T-helper 2 cell treated with Interferon-gamma antibody and Interleukin-4, amounts not matched to agents 5 μg/mL and 100 μg/mL, for 36 hours (primary cell): ENCODE data around the gene HS3ST3B1.
A peak's percentile ranks its signal among the peaks of the same experiment; 100 is the strongest.

Experiments used
- DNase-seq: peaks from one replicate; pipeline ENCODE4 v3.0.0; 2021; ENCODE audit warnings: low spot score
- H3K27ac Mint-ChIP-seq: one replicate; pipeline ENCODE4 v1.8.0; 2021; ENCODE audit warnings: mild to moderate bottlenecking, mixed read lengths
- H3K27me3 Mint-ChIP-seq: one replicate; pipeline ENCODE4 v1.8.0; 2021; ENCODE audit warnings: low read depth, mixed read lengths
- H3K36me3 Mint-ChIP-seq: one replicate; pipeline ENCODE4 v1.8.0; 2021; ENCODE audit warnings: low read depth, mixed read lengths
- H3K4me1 Mint-ChIP-seq: one replicate; pipeline ENCODE4 v1.8.0; 2021; ENCODE audit warnings: low read depth, mixed read lengths
- H3K4me3 Mint-ChIP-seq: one replicate; pipeline ENCODE4 v1.8.0; 2022; ENCODE audit warnings: mild to moderate bottlenecking, moderate library complexity, mixed read lengths
- H3K9me3 Mint-ChIP-seq: one replicate; pipeline ENCODE4 v1.8.0; 2021; ENCODE audit warnings: mixed read lengths

Gene HS3ST3B1

DNA sequence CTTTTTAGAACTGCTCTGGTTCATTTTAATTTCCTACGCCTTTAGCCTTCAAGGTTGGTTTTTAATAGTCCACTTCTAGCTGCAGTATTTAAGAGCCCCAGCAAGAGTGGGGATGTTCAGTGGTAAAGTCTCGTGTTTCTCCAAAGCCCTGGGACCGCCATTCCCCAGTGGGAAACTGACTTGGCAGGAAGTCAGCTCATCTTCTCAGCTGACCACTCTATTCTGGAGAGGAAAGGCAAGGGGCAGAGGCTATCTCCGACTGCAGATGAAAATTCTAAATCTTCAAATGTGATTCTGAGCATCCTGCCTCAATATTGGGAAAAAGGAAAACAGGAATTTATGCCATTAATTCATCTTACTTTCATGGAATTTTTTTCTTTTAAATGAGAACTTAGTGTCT, 35.5 kb downstream of the HS3ST3B1 start:
- no peaks in the 10 kb centered on the region for H3K9me3 Mint-ChIP-seq
- H3K4me3 Mint-ChIP-seq = no peak overlapping the region
- DNase-seq = no peak
- no peak overlapping the region for H3K27ac Mint-ChIP-seq
- H3K4me1 Mint-ChIP-seq = peaks cover 43% of the 10 kb centered on the region
- H3K36me3 Mint-ChIP-seq = peaks cover 13% of the 10 kb centered on the region
- H3K27me3 Mint-ChIP-seq = no peaks in the 10 kb centered on the region

- no peaks in the 10 kb centered on the region for H3K27me3 Mint-ChIP-seq
- H3K9me3 Mint-ChIP-seq = no peaks in the 10 kb centered on the region
- H3K36me3 Mint-ChIP-seq = peaks cover 13% of the 10 kb centered on the region
- peak; percentile 79 for DNase-seq
- no peak overlapping the region for H3K4me3 Mint-ChIP-seq
- no peak overlapping the region for H3K27ac Mint-ChIP-seq
- H3K4me1 Mint-ChIP-seq = peaks cover 41% of the 10 kb centered on the region
Measured at GRCh38 chr17:14337596-14338079, 36.8 kb downstream of the HS3ST3B1 start.

GRCh38 chr17:14340857-14341754, 40.2 kb downstream of the HS3ST3B1 start:
- no peak overlapping the region for H3K4me3 Mint-ChIP-seq
- H3K4me1 Mint-ChIP-seq = peaks cover 26% of the 10 kb centered on the region
- no peaks in the 10 kb centered on the region for H3K27me3 Mint-ChIP-seq
- DNase-seq = no peak
- H3K9me3 Mint-ChIP-seq = no peaks in the 10 kb centered on the region
- peaks cover 19% of the 10 kb centered on the region for H3K36me3 Mint-ChIP-seq
- H3K27ac Mint-ChIP-seq = no peak overlapping the region

GRCh38 chr17:14341866-14342265, 41.0 kb downstream of the HS3ST3B1 start:
- no peaks in the 10 kb centered on the region for H3K9me3 Mint-ChIP-seq
- no peak for DNase-seq
- peaks cover 20% of the 10 kb centered on the region for H3K4me1 Mint-ChIP-seq
- no peaks in the 10 kb centered on the region for H3K27me3 Mint-ChIP-seq
- H3K4me3 Mint-ChIP-seq = no peak overlapping the region
- no peak overlapping the region for H3K27ac Mint-ChIP-seq
- H3K36me3 Mint-ChIP-seq = peaks cover 23% of the 10 kb centered on the region

DNA sequence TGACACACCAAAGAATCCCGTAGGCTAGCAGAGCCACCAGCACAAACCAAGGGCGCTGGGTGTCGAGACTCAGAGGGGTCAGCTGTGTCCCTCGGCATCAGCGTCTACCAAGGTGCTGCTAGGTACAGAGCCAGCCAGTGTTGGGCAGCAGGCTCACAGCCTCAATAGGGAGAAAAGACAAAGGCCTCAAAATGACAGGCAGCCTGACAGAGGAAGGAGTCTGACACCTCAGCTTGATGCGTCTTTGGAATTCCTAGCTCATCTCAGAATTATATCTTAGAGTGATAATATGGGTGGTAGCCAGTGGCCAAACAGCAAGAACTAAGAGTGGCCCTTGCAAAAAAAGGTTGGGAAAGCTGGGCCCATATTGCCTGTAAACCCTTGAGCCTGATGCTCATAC, 45.9 kb downstream of the HS3ST3B1 start:
- Mint-ChIP-seq H3K36me3 (peaks cover 38% of the 10 kb centered on the region), H3K4me1 (no peaks in the 10 kb centered on the region), H3K9me3 (no peaks in the 10 kb centered on the region), H3K27me3 (no peaks in the 10 kb centered on the region), H3K27ac (no peak overlapping the region), H3K4me3 (no peak overlapping the region)
- DNase-seq = no peak

DNA sequence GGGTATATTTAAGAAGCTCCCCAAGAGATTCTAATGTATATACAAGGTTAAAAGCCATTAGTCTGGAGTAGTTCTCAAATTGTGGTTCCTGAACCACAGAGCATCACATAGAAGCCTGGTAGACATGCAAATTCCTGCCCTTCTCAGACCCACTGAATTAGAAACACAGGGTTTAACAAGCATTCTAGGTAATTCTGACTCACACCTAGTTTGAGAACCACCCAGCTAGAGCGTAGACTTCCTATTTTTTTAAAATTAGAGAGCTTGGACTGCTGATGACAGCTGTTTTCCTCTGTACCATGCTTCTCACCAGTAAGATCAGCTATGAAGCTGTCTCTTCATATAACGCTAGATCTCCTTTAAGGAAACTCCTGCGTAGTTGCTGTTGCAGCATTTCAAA, 50.6 kb downstream of the HS3ST3B1 start:
- no peaks in the 10 kb centered on the region for H3K27me3 Mint-ChIP-seq
- H3K36me3 Mint-ChIP-seq = peaks cover 27% of the 10 kb centered on the region
- H3K27ac Mint-ChIP-seq = no peak overlapping the region
- no peaks in the 10 kb centered on the region for H3K9me3 Mint-ChIP-seq
- H3K4me1 Mint-ChIP-seq = no peaks in the 10 kb centered on the region
- H3K4me3 Mint-ChIP-seq = no peak overlapping the region
- no peak for DNase-seq

DNA sequence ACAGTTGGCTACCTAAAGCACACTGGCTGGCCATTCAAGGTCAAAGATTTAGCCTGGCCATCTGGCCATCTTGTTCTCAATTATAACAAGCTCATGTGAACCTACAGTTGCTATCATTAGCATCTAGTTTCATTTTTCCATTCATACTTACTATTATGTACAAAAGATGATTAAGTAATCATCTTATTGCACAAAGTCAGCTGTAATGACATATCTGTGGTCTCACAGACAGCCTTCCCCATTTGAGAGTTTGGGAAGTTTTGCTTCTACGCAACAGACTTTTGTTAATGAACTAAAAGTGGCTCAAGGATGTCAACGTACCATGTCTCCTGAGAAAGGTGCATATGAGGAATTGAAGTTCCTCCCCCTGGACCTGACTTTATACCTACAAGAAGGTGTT, 51.3 kb downstream of the HS3ST3B1 start:
- Mint-ChIP-seq H3K4me3 (no peak overlapping the region), H3K36me3 (peaks cover 25% of the 10 kb centered on the region), H3K27me3 (no peaks in the 10 kb centered on the region), H3K9me3 (no peaks in the 10 kb centered on the region), H3K4me1 (no peaks in the 10 kb centered on the region), H3K27ac (no peak overlapping the region)
- no peak for DNase-seq

DNA sequence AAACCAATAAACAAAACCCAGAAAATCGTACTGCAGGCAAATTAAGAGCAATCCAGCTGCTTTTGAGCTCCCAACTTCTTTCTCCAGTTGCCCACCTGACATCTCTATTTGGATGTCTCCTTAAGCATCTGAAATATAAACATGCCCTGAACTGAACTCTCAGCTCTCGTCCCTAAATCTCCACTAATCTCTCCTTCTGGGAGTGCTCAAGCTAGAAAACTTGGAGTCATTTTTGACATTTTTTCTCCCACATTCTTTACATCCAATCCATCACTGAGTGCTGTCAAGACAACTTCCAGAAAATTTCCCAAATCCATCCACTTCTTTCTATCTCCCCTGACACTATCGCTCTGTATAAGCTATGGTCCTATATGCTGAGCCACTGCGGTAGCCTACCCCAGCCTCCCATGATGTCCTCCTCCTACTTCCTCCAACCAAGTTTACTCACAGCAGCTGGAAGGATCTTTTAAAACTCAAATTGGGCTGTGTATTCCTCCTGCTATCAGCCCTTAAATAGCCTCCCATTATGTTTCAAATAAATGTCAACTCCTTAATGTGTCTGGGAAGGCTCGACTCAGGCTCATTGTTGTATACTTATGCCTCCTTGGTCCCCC, 53.1 kb downstream of the HS3ST3B1 start:
- DNase-seq = no peak
- Mint-ChIP-seq H3K27ac (no peak overlapping the region), H3K4me3 (no peak overlapping the region), H3K36me3 (peaks cover 9% of the 10 kb centered on the region), H3K27me3 (no peaks in the 10 kb centered on the region), H3K9me3 (no peaks in the 10 kb centered on the region), H3K4me1 (no peaks in the 10 kb centered on the region)

- H3K4me1 Mint-ChIP-seq = peaks cover 3% of the 10 kb centered on the region
- H3K9me3 Mint-ChIP-seq = no peaks in the 10 kb centered on the region
- no peak overlapping the region for H3K27ac Mint-ChIP-seq
- no peak for DNase-seq
- H3K36me3 Mint-ChIP-seq = peaks cover 5% of the 10 kb centered on the region
- no peak overlapping the region for H3K4me3 Mint-ChIP-seq
- H3K27me3 Mint-ChIP-seq = no peaks in the 10 kb centered on the region
Measured at GRCh38 chr17:14354807-14355206, 53.9 kb downstream of the HS3ST3B1 start.

- Mint-ChIP-seq H3K4me1 (peaks cover 3% of the 10 kb centered on the region), H3K27me3 (no peaks in the 10 kb centered on the region), H3K9me3 (no peaks in the 10 kb centered on the region), H3K27ac (no peak overlapping the region), H3K36me3 (no peaks in the 10 kb centered on the region), H3K4me3 (no peak overlapping the region)
- DNase-seq = no peak
Measured at GRCh38 chr17:14355556-14355955, 54.7 kb downstream of the HS3ST3B1 start.

- Mint-ChIP-seq H3K36me3 (no peaks in the 10 kb centered on the region), H3K27ac (no peak overlapping the region), H3K27me3 (no peaks in the 10 kb centered on the region), H3K4me1 (peaks cover 3% of the 10 kb centered on the region), H3K4me3 (no peak overlapping the region), H3K9me3 (no peaks in the 10 kb centered on the region)
- DNase-seq = peak; percentile 6
Measured at GRCh38 chr17:14359163-14360020, 58.5 kb downstream of the HS3ST3B1 start.

GRCh38 chr17:14360856-14361255, 60.0 kb downstream of the HS3ST3B1 start:
- Mint-ChIP-seq H3K9me3 (peaks cover 4% of the 10 kb centered on the region), H3K4me1 (peaks cover 3% of the 10 kb centered on the region)

GRCh38 chr17:14361470-14361869, 60.6 kb downstream of the HS3ST3B1 start:
- Mint-ChIP-seq H3K27ac (no peak overlapping the region), H3K4me1 (peaks cover 3% of the 10 kb centered on the region), H3K27me3 (no peaks in the 10 kb centered on the region), H3K36me3 (no peaks in the 10 kb centered on the region), H3K9me3 (peaks cover 4% of the 10 kb centered on the region), H3K4me3 (no peak overlapping the region)
- DNase-seq = no peak

More at GRCh38 chr17:14360856-14361255, 60.0 kb downstream of the HS3ST3B1 start:
- Mint-ChIP-seq H3K4me3 (no peak overlapping the region), H3K27me3 (no peaks in the 10 kb centered on the region), H3K27ac (no peak overlapping the region), H3K36me3 (no peaks in the 10 kb centered on the region)
- no peak for DNase-seq
